Left kidney (tissue), 2 donors: ENCODE results near the gene ANGEL1. TPM values are rescaled to one million over a fixed set of nuclear protein-coding genes. Genes with fewer than 3 reads are reported as not detected.

Experiments
- DNase-seq: peaks from one replicate; pipeline ENCODE4 v3.0.0-alpha.2; 2013
- polyA plus RNA-seq: library from polyadenylated mRNA; unstranded; fragments of 120-200 nt; gene quantifications from one replicate; pipeline ENCODE4 v1.2.1, GENCODE V29; 2013; ENCODE audit not compliant: insufficient read length

Gene ANGEL1
- polyA plus RNA-seq, 1 donor: 36.1 TPM

- no peak for DNase-seq
These were observed 44.7 kb downstream of the ANGEL1 start for GRCh38 chr14:76767681-76768656.

GRCh38 chr14:76765461-76765931 is 47.2 kb downstream of the ANGEL1 start:
- DNase-seq: no peak

- no peak for DNase-seq
These were observed 49.3 kb downstream of the ANGEL1 start for GRCh38 chr14:76763096-76764041.

GRCh38 chr14:76762411-76763095 is 50.1 kb downstream of the ANGEL1 start:
- DNase-seq: no peak

GRCh38 chr14:76761960-76762410 is 50.7 kb downstream of the ANGEL1 start:
- no peak for DNase-seq

- DNase-seq: no peak
These were observed 51.3 kb downstream of the ANGEL1 start, which contains the start of gene VASH1 for GRCh38 chr14:76761136-76761959. Gene VASH1, plus strand, starts transcription at chr14:76761468. Its CDS starts 1,354 bp downstream, at chr14:76762822.

GRCh38 chr14:76760331-76761135 is 52.1 kb downstream of the ANGEL1 start:
- no peak for DNase-seq

GRCh38 chr14:76759589-76759988 is 53.1 kb downstream of the ANGEL1 start:
- DNase-seq: no peak

GRCh38 chr14:76756371-76756750 is 56.3 kb downstream of the ANGEL1 start:
- no peak for DNase-seq

- no peak for DNase-seq
These were observed 56.9 kb downstream of the ANGEL1 start for GRCh38 chr14:76755610-76756370.

GRCh38 chr14:76754586-76754985 is 58.1 kb downstream of the ANGEL1 start:
- DNase-seq: no peak

GRCh38 chr14:76753541-76754198 is 59.0 kb downstream of the ANGEL1 start:
- no peak for DNase-seq

- no peak for DNase-seq
These were observed 59.9 kb downstream of the ANGEL1 start for GRCh38 chr14:76752744-76753143.

GRCh38 chr14:76742966-76743365 is 69.7 kb downstream of the ANGEL1 start:
- no peak for DNase-seq

- DNase-seq: no peak
These were observed 70.5 kb downstream of the ANGEL1 start for GRCh38 chr14:76742185-76742584.

GRCh38 chr14:76741074-76741473 is 71.6 kb downstream of the ANGEL1 start:
- no peak for DNase-seq
